Measurements from ENCODE around the gene NPAS3.

- TF ChIP-seq, protein P1, sequence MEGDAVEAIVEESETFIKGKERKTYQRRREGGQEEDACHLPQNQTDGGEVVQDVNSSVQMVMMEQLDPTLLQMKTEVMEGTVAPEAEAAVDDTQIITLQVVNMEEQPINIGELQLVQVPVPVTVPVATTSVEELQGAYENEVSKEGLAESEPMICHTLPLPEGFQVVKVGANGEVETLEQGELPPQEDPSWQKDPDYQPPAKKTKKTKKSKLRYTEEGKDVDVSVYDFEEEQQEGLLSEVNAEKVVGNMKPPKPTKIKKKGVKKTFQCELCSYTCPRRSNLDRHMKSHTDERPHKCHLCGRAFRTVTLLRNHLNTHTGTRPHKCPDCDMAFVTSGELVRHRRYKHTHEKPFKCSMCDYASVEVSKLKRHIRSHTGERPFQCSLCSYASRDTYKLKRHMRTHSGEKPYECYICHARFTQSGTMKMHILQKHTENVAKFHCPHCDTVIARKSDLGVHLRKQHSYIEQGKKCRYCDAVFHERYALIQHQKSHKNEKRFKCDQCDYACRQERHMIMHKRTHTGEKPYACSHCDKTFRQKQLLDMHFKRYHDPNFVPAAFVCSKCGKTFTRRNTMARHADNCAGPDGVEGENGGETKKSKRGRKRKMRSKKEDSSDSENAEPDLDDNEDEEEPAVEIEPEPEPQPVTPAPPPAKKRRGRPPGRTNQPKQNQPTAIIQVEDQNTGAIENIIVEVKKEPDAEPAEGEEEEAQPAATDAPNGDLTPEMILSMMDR (conservative IDR thresholded peaks at IDR 0.05; ENCODE audit: low read length): no peak
- TF ChIP-seq EZH2phosphoT487 (IDR thresholded peaks at IDR 0.05; ENCODE audit: borderline replicate concordance): no peak
These were observed 348.5 kb downstream of the NPAS3 start for GRCh38 chr14:33287189-33287588.

All from Loucy (cell line).